HEK293 (cell line): ENCODE data around the gene SLC35E4.

ENCODE experiments used
- CTCF ChIA-PET: fragments of 350-600 bp; formaldehyde crosslinking; extraction: SDS; loops from one replicate; lab custom pipeline; 2021; ENCODE audit warnings: antibody characterized with exemption; lab: Yijun Ruan, JAX
- POLR2A ChIA-PET: fragments of 300-600 bp; formaldehyde crosslinking; extraction: SDS; loops from one replicate; lab custom pipeline; 2020; ENCODE audit warnings: antibody characterized with exemption, inconsistent platforms; lab: Yijun Ruan, JAX
- H3K27ac ChIP-seq: fragments of 200-500 bp; sonication (Bioruptor generic); 2 replicates; pipeline ENCODE4 v1.5.1; 2014; ENCODE audit warnings: low read depth, low read length, control low read depth, inconsistent platforms; ENCODE audit errors: extremely low read depth
- H3K36me3 ChIP-seq, 2 experiments: fragments of 200-500 bp in 1 of 2; sonication (Bioruptor generic) in 1 of 2; 1 replicate in 1 of 2; 2 replicates in 1 of 2; pipeline ENCODE4 v1.5.1; 2014 to 2017; ENCODE audit warnings: inconsistent platforms in 2 of 2, low read length in 2 of 2; ENCODE audit not compliant: control insufficient read depth in 2 of 2, insufficient read depth in 1 of 2
- H3K4me1 ChIP-seq: fragments of 200-500 bp; sonication (Bioruptor generic); 2 replicates; pipeline ENCODE4 v1.5.1; 2014; ENCODE audit warnings: mild to moderate bottlenecking, low read length, inconsistent platforms; ENCODE audit not compliant: control insufficient read depth, insufficient read depth
- H3K4me3 ChIP-seq: 2 replicates; pipeline ENCODE4 v1.5.1; 2011; ENCODE audit warnings: low read depth, mild to moderate bottlenecking, control low read depth, low read length, moderate library complexity
- H3K9me3 ChIP-seq: fragments of 200-500 bp; sonication (Bioruptor generic); 2 replicates; pipeline ENCODE4 v1.5.1; 2014; ENCODE audit warnings: low read depth, low read length, inconsistent platforms; ENCODE audit not compliant: control insufficient read depth, insufficient read depth
- GFI1B ChIP-seq: fragments of 450-650 bp; formaldehyde crosslinking; IDR thresholded peaks from 2 replicates; pipeline ENCODE4 v1.5.1; 2016; ENCODE audit warnings: missing biosample characterization, missing genetic modification characterization
- SCRT2 ChIP-seq: fragments of 450-650 bp; formaldehyde crosslinking; IDR thresholded peaks from 2 replicates; pipeline ENCODE4 v1.5.1; 2016; ENCODE audit warnings: missing biosample characterization, missing genetic modification characterization
- ZNF114 ChIP-seq: fragments of 450-650 bp; formaldehyde crosslinking; IDR thresholded peaks from 2 replicates; pipeline ENCODE4 v1.5.0; 2017; ENCODE audit warnings: missing biosample characterization, missing genetic modification characterization
- ZNF155 ChIP-seq: fragments of 450-650 bp; formaldehyde crosslinking; IDR thresholded peaks from 2 replicates; pipeline ENCODE4 v1.5.1; 2016; ENCODE audit warnings: missing biosample characterization, missing genetic modification characterization
- ZNF211 ChIP-seq: fragments of 450-650 bp; formaldehyde crosslinking; IDR thresholded peaks from 2 replicates; pipeline ENCODE4 v1.5.1; 2016; ENCODE audit warnings: low read depth, missing biosample characterization, missing genetic modification characterization
- ZNF302 ChIP-seq: fragments of 450-650 bp; formaldehyde crosslinking; IDR thresholded peaks from 2 replicates; pipeline ENCODE4 v1.5.1; 2016; ENCODE audit warnings: missing biosample characterization, missing genetic modification characterization, low read depth
- ZNF350 ChIP-seq: fragments of 450-650 bp; formaldehyde crosslinking; IDR thresholded peaks from 2 replicates; pipeline ENCODE4 v1.5.0; 2017; ENCODE audit warnings: missing biosample characterization, mild to moderate bottlenecking, missing genetic modification characterization
- ZNF473 ChIP-seq: fragments of 450-650 bp; formaldehyde crosslinking; IDR thresholded peaks from 2 replicates; pipeline ENCODE4 v1.5.1; 2017; ENCODE audit warnings: missing biosample characterization, missing genetic modification characterization
- ZNF548 ChIP-seq: fragments of 450-650 bp; formaldehyde crosslinking; IDR thresholded peaks from 2 replicates; pipeline ENCODE4 v1.5.1; 2016; ENCODE audit warnings: missing biosample characterization, missing genetic modification characterization
- ZNF596 ChIP-seq: fragments of 450-650 bp; IDR thresholded peaks from 2 replicates; pipeline ENCODE4 v1.5.0; 2018; ENCODE audit warnings: missing biosample characterization, mild to moderate bottlenecking, missing genetic modification characterization, moderate library complexity
- ZNF701 ChIP-seq: fragments of 450-650 bp; formaldehyde crosslinking; IDR thresholded peaks from 2 replicates; pipeline ENCODE4 v1.5.1; 2016; ENCODE audit warnings: missing biosample characterization, missing genetic modification characterization
- ZNF785 ChIP-seq: fragments of 450-650 bp; formaldehyde crosslinking; IDR thresholded peaks from 2 replicates; pipeline ENCODE4 v1.5.1; 2016; ENCODE audit warnings: missing biosample characterization, missing genetic modification characterization
- TF ChIP-seq, protein P1 (sequence below): fragments of 450-650 bp; formaldehyde crosslinking; IDR thresholded peaks from 2 replicates; pipeline ENCODE4 v1.5.1; 2016; ENCODE audit warnings: missing biosample characterization, missing genetic modification characterization
- TF ChIP-seq, protein P2 (sequence below): fragments of 450-650 bp; formaldehyde crosslinking; IDR thresholded peaks from 2 replicates; pipeline ENCODE4 v1.5.1; 2017; ENCODE audit warnings: missing biosample characterization, missing genetic modification characterization
- TF ChIP-seq, protein P3 (sequence below): fragments of 450-650 bp; formaldehyde crosslinking; IDR thresholded peaks from 2 replicates; pipeline ENCODE4 v1.5.1; 2016; ENCODE audit warnings: missing biosample characterization, missing genetic modification characterization
- TF ChIP-seq, protein P4 (sequence below): fragments of 450-650 bp; formaldehyde crosslinking; conservative IDR thresholded peaks from 2 replicates; pipeline ENCODE4 v1.5.1; 2016; ENCODE audit warnings: low read depth, missing biosample characterization, missing genetic modification characterization
- TF ChIP-seq, protein P5 (sequence below): fragments of 450-650 bp; formaldehyde crosslinking; IDR thresholded peaks from 2 replicates; pipeline ENCODE4 v1.5.1; 2016; ENCODE audit warnings: missing biosample characterization, missing genetic modification characterization

Gene SLC35E4

DNA sequence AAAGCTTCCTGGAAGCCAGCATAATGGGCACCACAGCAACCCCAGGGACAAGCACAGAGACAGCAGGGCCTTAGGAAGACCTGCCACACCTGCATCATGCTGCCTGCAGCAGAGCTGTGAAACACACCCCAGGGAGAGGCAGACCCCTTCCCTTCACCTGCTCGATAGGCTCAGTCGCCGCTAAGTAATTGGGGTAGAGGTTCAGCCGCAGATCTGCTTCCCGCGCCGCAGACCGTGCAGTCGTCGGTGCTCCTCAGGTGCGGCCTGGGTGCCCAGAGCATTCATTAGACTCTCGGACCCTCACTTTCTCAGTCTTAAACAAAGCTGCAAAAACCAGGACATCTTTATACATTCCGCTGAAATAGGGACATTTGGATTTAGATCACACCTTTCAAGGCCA lies 29.2 kb downstream of the SLC35E4 start (continued):
- TF ChIP-seq ZNF473 (tag by site-specific recombination), result no peak
- no peak for TF ChIP-seq ZNF785 (tag by site-specific recombination)
- TF ChIP-seq, protein P1, sequence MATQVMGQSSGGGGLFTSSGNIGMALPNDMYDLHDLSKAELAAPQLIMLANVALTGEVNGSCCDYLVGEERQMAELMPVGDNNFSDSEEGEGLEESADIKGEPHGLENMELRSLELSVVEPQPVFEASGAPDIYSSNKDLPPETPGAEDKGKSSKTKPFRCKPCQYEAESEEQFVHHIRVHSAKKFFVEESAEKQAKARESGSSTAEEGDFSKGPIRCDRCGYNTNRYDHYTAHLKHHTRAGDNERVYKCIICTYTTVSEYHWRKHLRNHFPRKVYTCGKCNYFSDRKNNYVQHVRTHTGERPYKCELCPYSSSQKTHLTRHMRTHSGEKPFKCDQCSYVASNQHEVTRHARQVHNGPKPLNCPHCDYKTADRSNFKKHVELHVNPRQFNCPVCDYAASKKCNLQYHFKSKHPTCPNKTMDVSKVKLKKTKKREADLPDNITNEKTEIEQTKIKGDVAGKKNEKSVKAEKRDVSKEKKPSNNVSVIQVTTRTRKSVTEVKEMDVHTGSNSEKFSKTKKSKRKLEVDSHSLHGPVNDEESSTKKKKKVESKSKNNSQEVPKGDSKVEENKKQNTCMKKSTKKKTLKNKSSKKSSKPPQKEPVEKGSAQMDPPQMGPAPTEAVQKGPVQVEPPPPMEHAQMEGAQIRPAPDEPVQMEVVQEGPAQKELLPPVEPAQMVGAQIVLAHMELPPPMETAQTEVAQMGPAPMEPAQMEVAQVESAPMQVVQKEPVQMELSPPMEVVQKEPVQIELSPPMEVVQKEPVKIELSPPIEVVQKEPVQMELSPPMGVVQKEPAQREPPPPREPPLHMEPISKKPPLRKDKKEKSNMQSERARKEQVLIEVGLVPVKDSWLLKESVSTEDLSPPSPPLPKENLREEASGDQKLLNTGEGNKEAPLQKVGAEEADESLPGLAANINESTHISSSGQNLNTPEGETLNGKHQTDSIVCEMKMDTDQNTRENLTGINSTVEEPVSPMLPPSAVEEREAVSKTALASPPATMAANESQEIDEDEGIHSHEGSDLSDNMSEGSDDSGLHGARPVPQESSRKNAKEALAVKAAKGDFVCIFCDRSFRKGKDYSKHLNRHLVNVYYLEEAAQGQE (tag by site-specific recombination), result no peak
- TF ChIP-seq ZNF155 (tag by site-specific recombination), result no peak
- TF ChIP-seq ZNF114 (tag by site-specific recombination), result no peak
- no peak for TF ChIP-seq ZNF596 (tag by site-specific recombination)
- no peak for TF ChIP-seq GFI1B
- TF ChIP-seq ZNF211 (tag by site-specific recombination), result no peak
- TF ChIP-seq, protein P2, sequence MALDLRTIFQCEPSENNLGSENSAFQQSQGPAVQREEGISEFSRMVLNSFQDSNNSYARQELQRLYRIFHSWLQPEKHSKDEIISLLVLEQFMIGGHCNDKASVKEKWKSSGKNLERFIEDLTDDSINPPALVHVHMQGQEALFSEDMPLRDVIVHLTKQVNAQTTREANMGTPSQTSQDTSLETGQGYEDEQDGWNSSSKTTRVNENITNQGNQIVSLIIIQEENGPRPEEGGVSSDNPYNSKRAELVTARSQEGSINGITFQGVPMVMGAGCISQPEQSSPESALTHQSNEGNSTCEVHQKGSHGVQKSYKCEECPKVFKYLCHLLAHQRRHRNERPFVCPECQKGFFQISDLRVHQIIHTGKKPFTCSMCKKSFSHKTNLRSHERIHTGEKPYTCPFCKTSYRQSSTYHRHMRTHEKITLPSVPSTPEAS (tag by site-specific recombination), result no peak

DNA sequence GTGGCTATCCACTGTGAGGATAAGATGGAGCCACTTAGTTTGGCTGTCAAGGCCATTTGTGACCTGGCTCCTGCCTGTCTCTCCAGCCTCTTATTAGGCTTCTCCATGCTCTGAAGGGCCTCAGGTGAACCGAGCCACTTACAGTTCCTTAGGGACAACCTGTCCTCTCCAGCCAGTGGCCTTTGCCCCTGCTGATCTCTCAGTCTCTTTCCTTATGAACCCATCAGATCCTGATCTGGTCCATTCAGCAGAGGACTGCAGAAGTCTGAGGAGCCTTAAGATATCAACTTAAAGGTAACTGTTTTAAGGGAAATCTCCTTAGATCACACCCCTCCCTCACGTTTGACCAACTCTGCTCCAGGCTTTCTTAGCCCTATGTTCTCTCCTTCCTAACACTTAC lies 29.7 kb downstream of the SLC35E4 start:
- Histone ChIP-seq H3K36me3 (peaks cover 6 to 18% of the 10 kb centered on the region in 2 experiments; a peak in 2 of 3 replicates), H3K4me3 (no peak overlapping the region), H3K4me1 (no peaks in the 10 kb centered on the region), H3K9me3 (no peaks in the 10 kb centered on the region), H3K27ac (no peak overlapping the region)
- CTCF ChIA-PET, result interaction anchor here (1.0 kb wide), 1 partner anchor 31 kb away, joined by 3 read pairs; no protein-coding TSS in a partner anchor
- POLR2A ChIA-PET, result interaction anchor here (0.6 kb wide), 1 partner anchor 70 kb away, joined by 5 read pairs; no protein-coding TSS in a partner anchor
- TF ChIP-seq, protein P3, sequence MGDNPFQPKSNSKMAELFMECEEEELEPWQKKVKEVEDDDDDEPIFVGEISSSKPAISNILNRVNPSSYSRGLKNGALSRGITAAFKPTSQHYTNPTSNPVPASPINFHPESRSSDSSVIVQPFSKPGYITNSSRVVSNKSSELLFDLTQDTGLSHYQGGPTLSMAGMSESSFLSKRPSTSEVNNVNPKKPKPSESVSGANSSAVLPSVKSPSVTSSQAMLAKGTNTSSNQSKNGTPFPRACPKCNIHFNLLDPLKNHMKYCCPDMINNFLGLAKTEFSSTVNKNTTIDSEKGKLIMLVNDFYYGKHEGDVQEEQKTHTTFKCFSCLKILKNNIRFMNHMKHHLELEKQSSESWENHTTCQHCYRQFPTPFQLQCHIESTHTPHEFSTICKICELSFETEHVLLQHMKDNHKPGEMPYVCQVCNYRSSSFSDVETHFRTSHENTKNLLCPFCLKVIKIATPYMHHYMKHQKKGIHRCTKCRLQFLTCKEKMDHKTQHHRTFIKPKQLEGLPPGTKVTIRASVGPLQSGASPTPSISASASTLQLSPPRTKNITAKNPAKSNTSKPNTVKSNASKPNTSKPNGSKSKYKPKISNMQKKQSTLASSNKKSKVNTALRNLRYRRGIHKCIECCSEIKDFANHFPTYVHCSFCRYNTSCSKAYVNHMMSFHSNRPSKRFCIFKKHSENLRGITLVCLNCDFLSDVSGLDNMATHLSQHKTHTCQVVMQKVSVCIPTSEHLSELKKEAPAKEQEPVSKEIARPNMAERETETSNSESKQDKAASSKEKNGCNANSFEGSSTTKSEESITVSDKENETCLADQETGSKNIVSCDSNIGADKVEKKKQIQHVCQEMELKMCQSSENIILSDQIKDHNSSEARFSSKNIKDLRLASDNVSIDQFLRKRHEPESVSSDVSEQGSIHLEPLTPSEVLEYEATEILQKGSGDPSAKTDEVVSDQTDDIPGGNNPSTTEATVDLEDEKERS (tag by site-specific recombination), result no peak

DNA sequence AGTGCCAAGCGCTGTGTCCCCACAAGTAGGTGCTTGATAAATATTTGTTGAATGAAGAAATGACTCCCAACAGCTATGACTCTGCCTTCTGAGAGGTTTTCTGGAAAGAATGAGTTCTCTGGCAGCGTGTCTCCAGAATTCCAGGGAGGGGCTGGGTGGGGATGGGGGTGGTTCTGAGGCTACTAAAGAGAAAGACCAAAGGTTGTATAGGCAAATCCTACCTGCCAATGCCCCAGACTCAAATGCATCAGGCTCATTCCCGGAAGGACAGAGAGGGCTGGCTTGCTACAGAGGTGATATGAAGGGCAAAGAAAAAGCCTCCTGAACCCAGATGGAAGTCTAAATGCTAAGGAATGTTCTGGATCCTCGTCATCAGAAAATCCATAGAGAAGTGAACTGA lies 30.2 kb downstream of the SLC35E4 start:
- CTCF ChIA-PET, result interaction anchor here (0.6 kb wide), 1 partner anchor 72 kb away, joined by 3 read pairs; no protein-coding TSS in a partner anchor
- POLR2A ChIA-PET, result interaction anchor here (0.6 to 0.7 kb wide), 2 partner anchors 32 to 70 kb away, joined by 5 to 10 read pairs; no protein-coding TSS in a partner anchor
- Histone ChIP-seq H3K9me3 (no peaks in the 10 kb centered on the region), H3K27ac (no peak overlapping the region), H3K36me3 (peaks cover 6 to 18% of the 10 kb centered on the region in 2 experiments; a peak in 2 of 3 replicates), H3K4me3 (no peak overlapping the region), H3K4me1 (no peaks in the 10 kb centered on the region)
- TF ChIP-seq, protein P4, sequence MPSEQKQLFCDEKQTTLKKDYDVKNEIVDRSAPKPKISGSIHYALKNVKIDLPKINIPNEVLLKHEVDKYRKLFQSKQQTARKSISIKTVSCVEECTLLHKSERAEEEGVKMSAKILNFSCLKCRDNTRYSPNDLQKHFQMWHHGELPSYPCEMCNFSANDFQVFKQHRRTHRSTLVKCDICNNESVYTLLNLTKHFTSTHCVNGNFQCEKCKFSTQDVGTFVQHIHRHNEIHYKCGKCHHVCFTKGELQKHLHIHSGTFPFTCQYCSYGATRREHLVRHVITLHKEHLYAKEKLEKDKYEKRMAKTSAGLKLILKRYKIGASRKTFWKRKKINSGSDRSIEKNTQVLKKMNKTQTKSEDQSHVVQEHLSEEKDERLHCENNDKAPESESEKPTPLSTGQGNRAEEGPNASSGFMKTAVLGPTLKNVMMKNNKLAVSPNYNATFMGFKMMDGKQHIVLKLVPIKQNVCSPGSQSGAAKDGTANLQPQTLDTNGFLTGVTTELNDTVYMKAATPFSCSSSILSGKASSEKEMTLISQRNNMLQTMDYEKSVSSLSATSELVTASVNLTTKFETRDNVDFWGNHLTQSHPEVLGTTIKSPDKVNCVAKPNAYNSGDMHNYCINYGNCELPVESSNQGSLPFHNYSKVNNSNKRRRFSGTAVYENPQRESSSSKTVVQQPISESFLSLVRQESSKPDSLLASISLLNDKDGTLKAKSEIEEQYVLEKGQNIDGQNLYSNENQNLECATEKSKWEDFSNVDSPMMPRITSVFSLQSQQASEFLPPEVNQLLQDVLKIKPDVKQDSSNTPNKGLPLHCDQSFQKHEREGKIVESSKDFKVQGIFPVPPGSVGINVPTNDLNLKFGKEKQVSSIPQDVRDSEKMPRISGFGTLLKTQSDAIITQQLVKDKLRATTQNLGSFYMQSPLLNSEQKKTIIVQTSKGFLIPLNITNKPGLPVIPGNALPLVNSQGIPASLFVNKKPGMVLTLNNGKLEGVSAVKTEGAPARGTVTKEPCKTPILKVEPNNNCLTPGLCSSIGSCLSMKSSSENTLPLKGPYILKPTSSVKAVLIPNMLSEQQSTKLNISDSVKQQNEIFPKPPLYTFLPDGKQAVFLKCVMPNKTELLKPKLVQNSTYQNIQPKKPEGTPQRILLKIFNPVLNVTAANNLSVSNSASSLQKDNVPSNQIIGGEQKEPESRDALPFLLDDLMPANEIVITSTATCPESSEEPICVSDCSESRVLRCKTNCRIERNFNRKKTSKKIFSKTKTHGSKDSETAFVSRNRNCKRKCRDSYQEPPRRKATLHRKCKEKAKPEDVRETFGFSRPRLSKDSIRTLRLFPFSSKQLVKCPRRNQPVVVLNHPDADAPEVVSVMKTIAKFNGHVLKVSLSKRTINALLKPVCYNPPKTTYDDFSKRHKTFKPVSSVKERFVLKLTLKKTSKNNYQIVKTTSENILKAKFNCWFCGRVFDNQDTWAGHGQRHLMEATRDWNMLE (tag by site-specific recombination), result no peak
- TF ChIP-seq, protein P5, sequence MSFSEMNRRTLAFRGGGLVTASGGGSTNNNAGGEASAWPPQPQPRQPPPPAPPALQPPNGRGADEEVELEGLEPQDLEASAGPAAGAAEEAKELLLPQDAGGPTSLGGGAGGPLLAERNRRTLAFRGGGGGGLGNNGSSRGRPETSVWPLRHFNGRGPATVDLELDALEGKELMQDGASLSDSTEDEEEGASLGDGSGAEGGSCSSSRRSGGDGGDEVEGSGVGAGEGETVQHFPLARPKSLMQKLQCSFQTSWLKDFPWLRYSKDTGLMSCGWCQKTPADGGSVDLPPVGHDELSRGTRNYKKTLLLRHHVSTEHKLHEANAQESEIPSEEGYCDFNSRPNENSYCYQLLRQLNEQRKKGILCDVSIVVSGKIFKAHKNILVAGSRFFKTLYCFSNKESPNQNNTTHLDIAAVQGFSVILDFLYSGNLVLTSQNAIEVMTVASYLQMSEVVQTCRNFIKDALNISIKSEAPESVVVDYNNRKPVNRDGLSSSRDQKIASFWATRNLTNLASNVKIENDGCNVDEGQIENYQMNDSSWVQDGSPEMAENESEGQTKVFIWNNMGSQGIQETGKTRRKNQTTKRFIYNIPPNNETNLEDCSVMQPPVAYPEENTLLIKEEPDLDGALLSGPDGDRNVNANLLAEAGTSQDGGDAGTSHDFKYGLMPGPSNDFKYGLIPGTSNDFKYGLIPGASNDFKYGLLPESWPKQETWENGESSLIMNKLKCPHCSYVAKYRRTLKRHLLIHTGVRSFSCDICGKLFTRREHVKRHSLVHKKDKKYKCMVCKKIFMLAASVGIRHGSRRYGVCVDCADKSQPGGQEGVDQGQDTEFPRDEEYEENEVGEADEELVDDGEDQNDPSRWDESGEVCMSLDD, result no peak
- no peak for TF ChIP-seq ZNF302 (tag by site-specific recombination)
- no peak for TF ChIP-seq ZNF548 (tag by site-specific recombination)
- no peak for TF ChIP-seq SCRT2
- no peak for TF ChIP-seq ZNF701 (tag by site-specific recombination)
- no peak for TF ChIP-seq ZNF350 (tag by site-specific recombination)
